Measurements from ENCODE around the gene DGKB.

- TF ChIP-seq CTCF (IDR thresholded peaks at IDR 0.05): no peak
- no peak for TF ChIP-seq POLR2A (IDR thresholded peaks at IDR 0.05)
- TF ChIP-seq POLR2AphosphoS5 (IDR thresholded peaks at IDR 0.05): no peak
- TF ChIP-seq EP300 (IDR thresholded peaks at IDR 0.05): no peak
These were observed 731.7 kb downstream of the DGKB start for GRCh38 chr7:14170872-14171271.

Data from stomach (tissue), 4 donors.